ENCODE measurements around the gene ABCC12.

The ABCC12 gene

DNA sequence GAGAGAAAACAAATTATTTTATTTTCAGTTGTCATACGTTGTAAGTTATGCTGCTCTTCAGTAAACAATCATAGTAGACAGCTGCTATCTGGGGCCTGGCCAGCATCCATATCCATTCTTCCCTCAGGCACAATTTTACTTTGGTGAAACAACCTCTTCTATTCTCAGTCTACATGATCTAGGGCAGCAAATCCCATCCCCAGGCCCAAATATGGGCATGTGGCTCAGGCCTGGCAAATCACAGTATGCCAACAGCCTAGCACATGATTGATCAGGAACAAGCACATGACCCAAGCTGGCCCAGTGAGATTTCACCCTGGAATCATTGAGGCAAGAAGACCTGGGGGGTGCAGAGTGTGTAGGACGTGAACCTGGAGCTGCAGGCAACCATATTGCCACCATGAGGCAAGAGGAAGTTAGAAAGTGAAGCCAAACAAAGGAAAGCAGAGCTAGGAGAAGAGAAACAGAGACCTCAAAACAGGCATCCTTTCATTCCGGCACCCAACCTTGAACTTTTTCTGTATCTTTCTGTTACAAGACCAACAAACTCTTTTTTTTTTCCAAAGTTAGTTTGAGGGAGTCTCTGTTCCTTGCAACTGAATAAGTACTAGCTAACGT is 10.3 kb upstream of the ABCC12 start:
- no peak for DNase-seq (ENCODE audit: low read depth)

DNA sequence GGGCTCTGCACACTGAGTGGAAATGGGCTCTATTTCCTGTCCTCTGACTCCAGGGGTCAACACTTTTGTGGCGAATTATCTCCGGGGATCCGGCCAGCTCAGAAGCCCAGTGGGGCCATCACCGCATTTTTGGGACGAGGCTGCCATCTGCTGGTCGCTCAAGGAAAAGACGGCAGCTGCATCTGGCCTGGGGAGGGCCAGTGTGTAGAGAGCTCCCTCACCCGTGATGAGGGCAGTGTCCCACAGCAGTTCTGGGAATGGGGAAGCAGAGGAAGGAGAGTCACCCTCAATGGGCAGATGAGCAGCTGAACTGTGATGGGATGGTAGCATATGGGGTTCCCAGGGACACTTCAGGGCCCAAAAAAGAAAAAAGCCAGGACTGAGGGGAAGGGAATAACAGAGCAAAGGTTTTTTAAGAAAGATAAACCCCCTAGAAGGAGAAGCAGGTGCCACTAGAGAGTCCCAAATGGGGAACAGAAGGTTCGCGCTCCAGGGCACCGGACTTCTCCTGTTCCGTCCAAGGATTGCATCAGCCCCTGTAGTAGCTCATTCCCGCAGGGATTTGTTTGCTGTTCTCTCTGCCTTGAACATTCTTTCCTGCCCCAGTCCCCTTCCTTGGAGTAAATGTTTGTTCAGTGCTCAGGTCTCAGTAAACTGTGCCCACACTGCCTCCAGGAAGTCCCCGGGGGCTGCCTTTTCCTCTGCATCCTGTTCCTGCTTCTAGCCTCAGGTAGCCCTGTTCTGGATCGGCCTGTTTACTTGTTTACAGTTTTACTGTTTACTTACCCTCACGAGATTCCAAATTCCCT is 9.3 kb upstream of the ABCC12 start:
- DNase-seq (ENCODE audit: low read depth), result peak; percentile 56

DNA sequence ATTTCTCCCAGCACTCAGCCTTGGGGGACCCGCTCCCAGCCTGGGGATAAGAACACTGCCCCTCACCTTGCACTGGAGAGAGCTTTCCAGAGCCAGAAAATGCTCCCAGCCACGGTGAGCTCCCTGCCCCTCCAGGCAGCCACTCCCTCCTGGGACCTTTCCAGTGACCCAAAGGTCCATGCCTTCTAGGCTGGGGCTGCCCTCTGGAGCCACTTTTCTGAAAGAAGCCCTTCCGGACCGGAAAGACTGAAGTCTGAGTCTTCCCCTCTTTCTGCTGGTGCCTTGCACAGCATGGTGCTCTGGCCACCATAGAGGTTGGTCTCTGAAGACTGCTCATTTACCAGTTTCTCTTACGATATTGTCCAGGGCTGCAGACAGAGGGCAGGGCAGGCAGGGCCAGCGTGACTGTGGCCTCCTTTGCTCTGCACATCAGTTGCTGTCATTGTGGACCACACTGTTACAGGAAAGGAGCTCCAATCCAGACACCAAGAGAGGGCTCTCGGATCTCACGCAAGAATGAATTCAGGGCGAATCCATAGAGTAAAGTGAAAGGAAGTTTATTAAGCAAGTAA is 7.1 kb upstream of the ABCC12 start:
- DNase-seq (ENCODE audit: low read depth), result no peak

DNA sequence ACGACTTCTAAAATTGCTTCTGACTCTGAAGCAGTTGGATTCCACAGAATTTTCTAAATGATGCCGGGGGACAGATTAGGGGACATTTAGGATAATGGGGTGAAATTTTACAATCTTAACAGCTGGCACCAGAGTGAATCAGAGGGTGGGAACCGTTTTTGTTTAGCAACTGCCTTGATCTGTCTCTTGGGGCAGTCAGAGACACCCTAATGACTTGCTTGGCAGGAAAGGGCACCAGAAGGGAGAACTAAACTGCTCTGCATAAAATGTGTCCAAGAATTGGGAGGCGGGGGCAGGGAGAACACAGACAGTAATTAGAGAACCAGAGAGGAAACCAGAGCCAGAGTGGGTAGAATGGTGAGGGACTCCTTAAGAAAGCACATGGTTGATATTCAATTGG is 6.1 kb upstream of the ABCC12 start:
- DNase-seq (ENCODE audit: low read depth), result no peak

DNA sequence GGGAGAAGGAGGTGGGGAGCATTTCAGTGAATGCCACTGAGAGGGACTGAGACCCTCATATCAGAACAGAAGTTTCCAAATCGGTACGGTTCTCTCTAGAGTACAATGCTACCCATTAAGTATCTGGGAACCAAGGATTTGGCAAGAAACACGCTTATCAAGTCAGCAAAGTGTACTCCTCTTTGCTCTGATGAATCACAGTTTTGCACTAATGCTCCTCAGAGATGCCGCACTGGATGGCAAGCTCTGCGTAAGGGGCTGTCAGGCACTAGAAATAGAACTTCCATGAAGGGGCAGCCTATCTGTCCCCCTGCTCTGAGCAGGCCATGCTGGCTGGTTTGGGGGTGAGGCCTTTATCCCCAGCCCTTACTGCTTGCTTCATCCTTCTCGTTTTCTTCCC is 4.8 kb upstream of the ABCC12 start:
- no peak for DNase-seq (ENCODE audit: low read depth)

DNA sequence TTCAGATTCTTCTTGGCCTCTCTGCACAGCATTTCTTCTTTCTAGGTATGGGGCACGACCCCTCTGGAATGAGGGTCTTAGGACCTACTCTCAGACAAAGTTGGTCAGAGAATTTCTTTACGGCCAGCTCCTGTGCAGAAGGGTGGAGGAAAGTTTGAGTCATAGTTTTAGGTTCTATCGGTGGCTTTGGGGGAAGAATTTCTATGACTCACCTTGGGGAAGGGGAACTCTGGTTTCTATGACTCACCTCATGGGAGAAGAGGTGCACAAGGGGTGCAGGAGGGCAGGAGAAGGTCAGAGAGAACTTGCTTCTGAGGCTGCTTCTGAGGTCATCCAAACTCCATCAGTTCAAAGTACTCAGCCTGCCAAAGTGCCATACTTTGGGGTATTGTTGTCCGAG is 2.5 kb upstream of the ABCC12 start:
- DNase-seq (ENCODE audit: low read depth), result no peak

DNA sequence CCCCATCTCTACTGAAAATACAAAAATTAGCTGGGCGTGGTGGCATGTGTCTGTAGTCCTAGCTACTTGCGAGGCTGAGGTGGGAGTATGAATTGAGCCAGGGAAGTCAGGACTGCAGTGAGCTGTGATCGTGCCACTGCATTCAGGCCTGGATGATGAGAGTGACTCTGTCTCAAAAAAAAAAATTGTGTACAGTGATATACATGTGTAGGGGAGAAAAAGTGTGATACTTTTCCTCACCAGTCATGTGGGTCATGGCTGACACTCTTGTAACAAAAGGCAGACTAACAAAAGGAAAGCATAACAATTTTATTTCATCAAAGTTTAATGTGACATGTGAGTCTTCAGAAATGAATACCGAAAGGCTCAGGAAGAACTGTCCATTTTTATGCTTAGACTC is 2.0 kb upstream of the ABCC12 start:
- no peak for DNase-seq (ENCODE audit: low read depth)

DNA sequence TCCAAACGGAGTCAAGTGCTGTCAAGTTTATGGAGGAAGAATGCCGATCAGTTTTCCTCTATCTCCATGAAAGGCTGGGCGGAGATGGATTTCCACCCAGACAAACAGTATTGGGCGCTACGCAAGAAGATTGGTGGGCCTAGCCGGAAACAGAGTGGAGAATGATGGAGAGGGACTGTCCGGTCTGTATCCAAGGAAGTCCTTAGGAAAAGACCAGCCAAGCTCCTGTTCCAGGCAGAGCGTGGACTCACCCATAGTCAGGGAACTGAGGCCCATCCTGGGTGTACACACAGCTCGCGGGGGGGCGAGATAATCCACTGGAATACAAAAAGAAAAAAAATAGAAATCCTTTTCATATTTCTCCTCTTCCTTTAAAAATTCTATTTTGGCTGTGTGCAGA is 1.5 kb upstream of the ABCC12 start:
- no peak for DNase-seq (ENCODE audit: low read depth)

DNA sequence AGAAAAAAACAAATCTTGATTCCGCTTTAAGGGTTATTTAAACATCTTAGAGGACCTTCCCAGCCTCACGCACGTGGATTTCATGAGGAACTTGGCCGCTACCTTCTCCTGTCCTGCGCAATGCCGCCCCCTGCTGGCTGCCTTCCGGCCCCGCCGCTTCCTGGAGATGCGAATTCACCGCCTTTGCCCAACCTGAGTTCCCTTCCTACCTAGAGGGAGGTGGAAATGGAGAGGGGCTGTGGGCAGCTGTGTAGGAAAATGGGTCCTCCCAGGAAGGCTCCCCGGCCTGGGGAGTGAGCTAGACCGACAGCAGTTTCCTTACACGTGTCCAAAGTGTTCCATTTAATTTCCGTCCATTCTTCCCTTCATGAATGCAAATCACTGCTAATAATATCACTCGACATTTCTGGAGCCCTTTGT is 1.0 kb upstream of the ABCC12 start:
- DNase-seq (ENCODE audit: low read depth), result peak; percentile 85

DNA sequence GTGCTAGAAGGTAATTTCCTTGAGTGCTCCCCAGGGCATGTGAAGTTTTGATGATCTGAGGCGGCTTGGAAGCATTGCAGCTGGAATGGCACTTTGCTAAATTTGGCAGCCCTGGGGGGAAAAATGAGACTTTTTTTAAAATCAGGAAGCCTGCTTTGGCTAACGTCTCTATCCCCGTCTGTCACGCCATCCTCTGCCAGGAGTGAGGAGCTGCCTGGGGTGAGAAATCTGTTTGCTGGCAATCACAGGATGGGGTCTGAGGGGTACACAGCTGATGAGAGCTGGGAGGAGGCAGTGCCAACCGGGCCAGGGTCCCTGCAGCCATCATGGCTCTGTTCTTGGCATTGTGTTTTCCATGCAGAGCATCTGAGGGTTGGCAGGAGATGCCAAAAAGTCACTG is 2.0 kb downstream of the ABCC12 start:
- DNase-seq (ENCODE audit: low read depth), result no peak

DNA sequence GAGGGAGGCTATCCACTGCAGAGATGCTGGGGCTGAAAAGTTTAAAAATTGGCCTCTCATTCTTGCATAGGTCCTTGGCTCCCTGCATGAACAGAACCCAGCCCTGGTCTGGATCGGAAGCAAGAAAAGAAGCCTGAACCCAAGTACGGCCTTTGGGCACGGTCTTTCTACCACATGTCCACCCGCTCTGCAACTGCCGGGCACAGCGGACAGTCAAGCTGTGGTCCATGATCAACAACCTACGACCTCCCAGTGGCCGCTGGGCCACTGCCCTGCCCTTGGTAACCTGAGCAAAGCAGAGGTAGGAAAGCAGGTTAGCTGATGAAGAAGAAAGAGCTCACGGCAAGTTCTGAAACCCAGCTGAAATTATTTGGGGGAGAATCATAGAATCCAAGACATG is 3.6 kb downstream of the ABCC12 start:
- no peak for DNase-seq (ENCODE audit: low read depth)

DNA sequence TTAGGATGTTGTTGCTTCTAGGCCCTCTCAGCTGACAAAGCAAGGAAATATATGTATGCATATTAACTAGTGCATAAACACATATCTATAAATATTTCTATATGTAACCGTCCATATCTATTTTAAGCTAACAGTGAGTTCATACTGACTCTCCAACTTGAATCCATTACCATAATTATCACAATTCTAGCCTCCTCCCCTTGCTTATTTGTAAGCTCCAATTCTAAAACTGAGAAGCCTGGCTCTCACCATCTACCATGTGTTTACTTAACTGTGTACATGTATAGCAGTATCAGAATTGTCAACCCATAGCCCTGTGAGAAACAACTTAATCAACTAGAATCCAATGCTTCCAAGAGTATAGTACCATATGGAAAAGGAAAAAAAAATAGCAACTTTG is 5.1 kb downstream of the ABCC12 start:
- DNase-seq (ENCODE audit: low read depth), result no peak

DNA sequence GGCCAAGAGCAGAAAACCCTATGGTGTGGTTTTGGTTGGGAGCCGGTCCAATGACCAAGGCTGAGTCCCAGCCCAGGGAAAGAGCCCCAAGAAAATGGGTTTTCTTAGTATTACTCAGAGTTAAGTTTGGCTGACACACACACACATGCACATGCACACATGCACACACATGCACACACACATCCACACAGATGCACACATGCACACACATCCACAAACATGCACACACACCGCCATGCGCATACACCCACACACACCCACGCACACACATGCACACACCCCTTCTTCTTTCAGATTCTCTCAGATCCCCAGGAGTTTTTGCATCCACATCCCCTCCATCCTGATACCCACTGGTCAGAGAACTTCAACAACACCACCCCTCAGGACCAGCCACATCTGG is 9.1 kb downstream of the ABCC12 start:
- DNase-seq (ENCODE audit: low read depth), result no peak

DNA sequence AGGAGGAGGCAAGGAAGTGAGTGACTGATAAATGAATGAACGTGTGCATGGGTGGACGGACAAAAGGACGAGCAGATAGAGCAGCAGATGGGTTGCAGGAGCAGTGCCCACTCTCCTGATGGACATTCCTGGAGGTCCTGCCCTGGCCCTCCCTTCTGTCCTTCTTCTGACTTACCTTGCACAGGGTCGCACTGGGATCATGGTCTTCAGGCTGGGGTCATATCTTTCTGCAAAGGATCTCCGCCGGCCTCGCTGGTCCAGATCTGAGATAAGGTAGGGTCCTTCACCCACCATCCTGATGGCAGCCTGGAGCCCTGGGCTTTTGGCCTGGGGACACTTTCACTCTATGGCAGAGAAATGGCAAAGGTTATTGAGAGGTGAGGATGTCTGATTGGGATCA is 9.7 kb downstream of the ABCC12 start:
- no peak for DNase-seq (ENCODE audit: low read depth)

DNA sequence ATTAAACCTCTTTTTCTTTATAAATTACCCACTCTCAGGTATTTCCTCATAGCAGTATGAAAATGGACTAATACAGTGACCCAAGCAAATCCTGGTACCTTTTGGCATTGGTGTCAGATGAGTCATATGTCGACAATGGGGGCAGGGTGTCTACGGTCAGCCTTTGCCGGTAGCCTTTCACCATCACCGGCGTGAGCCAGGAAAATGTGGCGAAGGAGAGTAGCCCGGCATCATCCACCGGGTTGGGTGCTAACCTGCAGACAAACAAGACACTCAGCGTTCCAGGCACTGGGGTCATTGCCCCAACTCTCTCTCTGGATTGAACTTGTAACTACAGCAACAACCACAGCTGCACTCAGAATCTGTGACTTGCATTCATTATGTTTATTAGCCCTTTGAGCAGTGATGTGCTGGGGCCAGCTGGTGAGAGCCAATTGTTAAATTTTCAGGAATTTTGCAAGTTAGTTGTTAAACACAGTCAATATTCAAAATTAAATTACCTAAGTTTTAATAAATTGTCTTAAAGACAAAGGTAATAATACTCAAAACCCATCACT is 11.9 kb downstream of the ABCC12 start:
- no peak for DNase-seq (ENCODE audit: low read depth)

DNA sequence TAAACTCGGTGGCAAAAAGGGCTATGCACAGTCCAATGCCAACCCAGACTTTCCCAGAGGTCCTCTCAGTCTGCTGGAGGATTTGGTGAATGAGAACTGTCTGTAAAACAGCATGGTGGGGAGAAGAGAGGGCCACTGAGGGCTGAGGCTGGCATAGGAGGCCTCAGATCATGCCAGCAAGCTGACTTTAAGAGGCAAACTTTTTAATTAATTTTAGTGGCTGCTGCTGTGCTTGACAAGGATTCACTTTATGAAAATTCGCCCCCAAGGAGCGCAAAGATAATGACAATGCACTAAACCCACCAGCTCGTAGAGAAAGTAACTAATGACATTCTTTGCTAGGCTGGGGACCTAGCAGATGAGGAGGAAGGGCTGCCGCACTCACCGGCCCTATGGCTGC is 15.0 kb downstream of the ABCC12 start:
- no peak for DNase-seq (ENCODE audit: low read depth)

DNA sequence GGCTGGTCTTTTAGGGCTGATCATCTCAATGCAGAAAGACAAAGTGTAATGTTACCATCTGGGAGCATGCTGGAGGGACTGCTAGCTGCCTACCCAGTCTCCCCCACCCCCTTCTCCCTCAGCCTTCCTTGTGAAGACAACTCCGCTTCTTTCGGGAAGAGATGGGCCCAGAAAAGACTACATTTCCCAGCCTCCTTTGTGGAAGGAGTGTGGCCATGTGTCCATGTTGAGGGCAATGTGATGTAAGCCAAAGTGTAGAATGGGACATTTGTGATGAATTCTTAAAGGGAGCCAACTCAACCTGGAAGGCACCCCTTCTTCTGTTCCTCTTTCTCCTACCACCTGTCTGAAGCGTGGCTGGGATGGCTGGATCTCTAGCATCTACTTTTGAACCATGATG is 16.3 kb downstream of the ABCC12 start:
- DNase-seq (ENCODE audit: low read depth), result no peak

DNA sequence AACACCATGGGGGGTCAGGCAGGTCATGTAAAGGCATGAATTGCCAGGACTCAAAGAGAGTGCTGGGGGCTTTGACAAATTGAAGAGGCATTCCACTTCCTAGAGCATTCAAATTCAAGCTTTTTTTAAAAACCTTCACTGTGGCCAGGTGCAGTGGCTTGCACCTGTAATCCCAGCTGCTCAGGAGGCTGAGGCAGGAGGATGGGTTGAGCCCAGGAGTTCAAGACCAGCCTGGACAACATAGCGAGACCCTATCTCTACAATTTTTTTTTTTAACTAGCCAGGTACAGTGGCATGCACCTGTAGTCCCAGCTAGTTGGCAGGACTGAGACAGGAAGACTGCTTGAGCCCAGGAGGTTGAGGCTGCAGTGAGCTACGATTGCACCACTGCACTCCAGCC is 17.2 kb downstream of the ABCC12 start:
- DNase-seq (ENCODE audit: low read depth), result no peak

DNA sequence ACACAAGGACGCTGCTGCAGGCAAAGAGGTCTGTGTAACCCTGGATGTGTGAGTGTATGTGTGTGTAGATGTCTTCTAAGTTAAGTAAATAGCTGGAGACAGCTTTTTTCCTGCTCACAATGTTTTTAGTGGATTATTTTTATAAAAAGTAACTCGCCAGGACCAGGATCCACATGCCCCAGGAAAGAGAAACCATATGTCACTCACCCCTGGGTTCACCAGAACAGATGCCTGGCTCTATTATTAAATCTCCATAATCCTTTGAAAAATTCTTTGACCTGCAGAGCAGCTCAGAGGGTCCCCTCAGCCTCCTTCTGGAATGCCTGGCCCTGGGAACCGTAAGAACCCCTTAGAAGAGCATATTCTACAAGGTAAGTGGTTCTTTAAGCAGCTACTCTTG is 18.0 kb downstream of the ABCC12 start:
- DNase-seq (ENCODE audit: low read depth), result no peak

DNA sequence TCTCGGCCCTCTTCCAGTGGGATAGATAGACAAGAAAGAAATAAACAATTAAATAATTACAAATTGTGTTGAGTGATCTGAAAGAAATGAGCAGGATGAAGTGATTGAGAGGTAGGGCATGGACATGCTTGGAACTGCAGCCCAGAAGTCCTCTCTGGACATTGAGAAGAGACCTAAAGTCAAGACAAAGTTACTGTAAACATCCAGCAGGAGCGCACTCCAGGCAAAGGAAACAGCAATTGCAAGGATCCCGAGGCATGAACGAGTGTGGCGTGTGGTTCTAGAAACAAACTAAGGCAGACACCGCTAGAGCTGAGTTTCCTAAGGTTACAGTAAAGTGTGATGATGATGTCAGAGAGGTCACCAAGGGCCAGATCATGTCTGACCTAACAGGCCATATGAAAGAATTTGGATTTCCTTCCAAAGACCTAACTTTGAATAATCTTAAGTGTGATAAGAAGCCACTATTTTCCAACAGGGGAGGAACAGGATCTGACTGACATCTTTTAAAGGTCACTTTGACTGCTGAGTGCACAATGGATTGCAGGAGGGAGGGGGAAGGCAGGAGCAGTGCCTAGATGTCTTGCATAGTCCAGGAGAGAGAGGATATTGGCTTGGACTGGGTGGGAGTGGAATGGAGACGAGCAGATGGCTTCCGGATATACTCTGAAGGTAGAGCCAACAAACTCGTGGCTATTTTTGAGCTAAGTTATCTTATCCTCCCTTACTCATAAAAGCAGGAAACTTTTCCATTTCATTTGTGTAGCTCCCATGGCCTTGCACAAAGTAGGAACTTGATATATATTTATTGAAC is 19.0 kb downstream of the ABCC12 start:
- DNase-seq (ENCODE audit: low read depth), result no peak

DNA sequence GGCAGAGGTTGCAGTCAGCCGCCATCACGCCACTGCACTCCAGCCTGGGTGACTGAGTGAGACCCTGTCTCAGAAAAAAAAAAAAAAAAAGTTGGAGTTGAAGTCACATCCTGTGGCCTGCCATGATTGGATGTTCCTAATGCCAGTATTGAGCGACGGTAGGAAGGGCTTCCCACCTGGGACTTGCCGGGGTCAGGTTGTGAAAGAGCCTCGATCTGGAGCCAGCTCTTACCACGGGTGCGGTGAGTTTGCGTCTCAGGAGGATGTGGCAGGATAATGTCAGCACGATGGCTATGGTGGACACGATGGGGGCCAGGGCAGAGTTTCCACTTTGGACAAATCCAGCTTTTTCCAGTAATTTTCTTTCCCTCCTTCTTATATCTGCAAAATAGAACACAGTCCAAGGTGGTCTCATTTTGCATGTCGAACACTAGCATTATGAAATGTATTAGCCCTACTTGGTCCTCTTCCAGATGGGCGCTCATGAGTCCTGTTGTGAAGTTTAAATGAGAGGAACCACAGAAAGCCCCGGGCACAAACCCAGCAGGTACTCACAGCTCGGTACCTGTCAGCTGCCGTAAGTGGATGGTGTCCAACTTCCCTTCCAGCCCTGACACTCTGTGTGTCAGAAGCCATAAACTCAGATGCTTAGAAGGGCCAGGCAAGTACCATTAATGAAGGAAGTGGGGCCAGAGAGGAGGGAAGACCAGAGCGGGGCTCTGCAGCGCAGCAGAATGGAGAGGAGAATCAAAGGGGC is 22.2 kb downstream of the ABCC12 start:
- no peak for DNase-seq (ENCODE audit: low read depth)

DNA sequence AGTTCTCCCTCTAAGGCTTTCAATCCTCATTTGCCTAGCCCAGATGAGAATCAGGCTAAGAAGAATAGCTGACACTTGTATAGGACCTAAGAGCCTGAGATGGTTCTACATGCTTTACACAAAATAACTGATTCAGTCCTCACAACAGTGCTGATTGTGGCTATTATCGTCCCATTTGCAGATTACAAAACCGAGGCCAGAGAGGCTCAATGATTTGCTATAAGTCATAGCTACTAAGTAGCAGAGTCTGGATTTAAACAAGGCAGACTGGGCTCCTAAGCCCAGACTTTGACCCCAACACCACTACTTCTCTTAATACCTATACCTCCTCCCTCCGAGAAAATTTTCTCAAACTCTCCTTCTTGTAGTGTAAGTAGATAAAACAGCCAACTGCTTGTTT is 23.1 kb downstream of the ABCC12 start:
- DNase-seq (ENCODE audit: low read depth), result no peak
